Lung (tissue), 12 donors: ENCODE results near the gene EMC6. TPM values are rescaled to one million over a fixed set of nuclear protein-coding genes. Genes with fewer than 3 reads are reported as not detected.

ENCODE experiments used
- ATAC-seq: fragments of 200-7000 bp; cut with Tn5 transposase; one replicate; pipeline ENCODE4 v1.9.1; 2020; ENCODE audit warnings: moderate number of reproducible peaks; ENCODE audit not compliant: insufficient read depth, low FRiP score
- DNase-seq, 3 donors: peaks; one replicate each; pipeline ENCODE4 v3.0.0-alpha.2; 2013 to 2017
- H3K27ac ChIP-seq, 2 donors: one replicate each; pipeline ENCODE4 v1.5.1; 2013; ENCODE audit warnings: mild to moderate bottlenecking in 2 of 2, moderate library complexity in 2 of 2, control low read depth in 1 of 2, inconsistent platforms in 1 of 2, low read depth in 1 of 2, low read length in 1 of 2
- H3K27me3 ChIP-seq, 3 donors: one replicate each; pipeline ENCODE4 v1.5.1; 2013; ENCODE audit warnings: low read length in 2 of 3; ENCODE audit not compliant: control insufficient read depth in 3 of 3, insufficient read depth in 3 of 3
- H3K36me3 ChIP-seq, 4 donors: one replicate each; pipeline ENCODE4 v1.5.1; 2013; ENCODE audit warnings: low read length in 4 of 4, mild to moderate bottlenecking in 1 of 4, moderate library complexity in 1 of 4; ENCODE audit not compliant: control insufficient read depth in 4 of 4, insufficient read depth in 4 of 4
- H3K4me1 ChIP-seq, 5 donors: one replicate each; pipeline ENCODE4 v1.5.1; 2013; ENCODE audit warnings: low read length in 5 of 5, mild to moderate bottlenecking in 2 of 5, moderate library complexity in 1 of 5; ENCODE audit not compliant: control insufficient read depth in 5 of 5, insufficient read depth in 5 of 5
- H3K4me3 ChIP-seq: one replicate; pipeline ENCODE4 v1.5.1; 2013; ENCODE audit warnings: mild to moderate bottlenecking, control low read depth, moderate library complexity
- H3K9ac ChIP-seq, 2 donors: one replicate each; pipeline ENCODE4 v1.5.1; 2013; ENCODE audit warnings: low read length in 2 of 2, control low read depth in 1 of 2; ENCODE audit not compliant: insufficient read depth in 1 of 2
- H3K9me3 ChIP-seq, 4 donors: one replicate each; pipeline ENCODE4 v1.5.1; 2013; ENCODE audit warnings: low read length in 3 of 4, mild to moderate bottlenecking in 1 of 4, moderate library complexity in 1 of 4; ENCODE audit not compliant: control insufficient read depth in 4 of 4, insufficient read depth in 3 of 4
- CTCF ChIP-seq: IDR thresholded peaks from 2 replicates; pipeline ENCODE4 v1.5.1; 2012; ENCODE audit warnings: mild to moderate bottlenecking; ENCODE audit errors: control extremely low read depth, extremely low read depth
- WGBS, 2 donors: extraction: QIAGEN DNeasy Blood & Tissue Kit; methylation state at CpG; one replicate each; pipeline ENCODE4 v1.1.7; 2013; 5-methylcytosine and 5-hydroxymethylcytosine counted together
- polyA plus RNA-seq, 2 donors: library from polyadenylated mRNA; stranded (reverse); fragments of 200-250 nt; gene quantifications; one replicate each; pipeline ENCODE4 v1.2.1, GENCODE V29; 2013
- total RNA-seq, 2 donors: library from RNA; depleted of rRNA in 1 of 2; stranded (reverse); fragments of >200 nt in 1 of 2; gene quantifications; one replicate each; pipeline ENCODE4 v1.2.1, GENCODE V29; 2014 to 2021
- donor health status: control.
- donor health status: control.
- donor health status: Bipolar disorder and iron deficiency.
- donor health status: healthy.
- donor health status: DM: yes; HTN: yes; CAD: no.

Gene EMC6
- total and polyA plus RNA-seq, 4 donors: 10.9 to 93.4 (median 62.5) TPM

GRCh38 chr17:3669548-3669947, 936 bp downstream of the EMC6 start:
- no peak for DNase-seq
- Histone ChIP-seq H3K9me3 (no peaks in the 10 kb centered on the region), H3K27me3 (peaks cover 0 to under 1% (median 0%) of the 10 kb centered on the region in 3 donors), H3K4me1 (peaks cover 4 to 26% (median 9%) of the 10 kb centered on the region in 5 donors), H3K36me3 (peaks cover 0 to 19% (median 4%) of the 10 kb centered on the region in 4 donors), H3K27ac (no peak overlapping the region), H3K4me3 (peak overlapping the region; percentile 96), H3K9ac (peak overlapping the region; percentile 73 to 81)
- 46 to 59% methylated on average over 12 of the region's 12 CpGs for WGBS, 2 donors
- TF ChIP-seq CTCF: no peak
- no peak for ATAC-seq

- peaks cover 0 to 8% (median 0%) of the 10 kb centered on the region in 4 donors for H3K36me3 ChIP-seq
- H3K9ac ChIP-seq: no peak overlapping the region
- H3K4me3 ChIP-seq: no peak overlapping the region
- ATAC-seq (no peak), DNase-seq (no peak)
- H3K27me3 ChIP-seq: peaks cover 0 to 2% (median 0%) of the 10 kb centered on the region in 3 donors
- no peak overlapping the region for H3K27ac ChIP-seq
- 95 to 97% methylated on average over 4 of the region's 4 CpGs for WGBS, 2 donors
- no peak for TF ChIP-seq CTCF
- peaks cover 0 to 14% (median 4%) of the 10 kb centered on the region in 5 donors for H3K4me1 ChIP-seq
- no peaks in the 10 kb centered on the region for H3K9me3 ChIP-seq
These were observed 4.0 kb downstream of the EMC6 start for GRCh38 chr17:3672571-3672970.

GRCh38 chr17:3675886-3676285, 7.3 kb downstream of the EMC6 start:
- Histone ChIP-seq H3K4me3 (no peak overlapping the region), H3K36me3 (peaks cover 0 to 3% (median 0%) of the 10 kb centered on the region in 4 donors), H3K4me1 (no peaks in the 10 kb centered on the region), H3K27ac (no peak overlapping the region), H3K27me3 (peaks cover 0 to 2% (median 0%) of the 10 kb centered on the region in 3 donors), H3K9ac (no peak overlapping the region), H3K9me3 (no peaks in the 10 kb centered on the region)
- 82 to 92% methylated on average over 11 of the region's 11 CpGs for WGBS, 2 donors
- ATAC-seq (no peak), DNase-seq (no peak)
- TF ChIP-seq CTCF: no peak
